Measurements from ENCODE around the gene CDH4.

CDH4 gene

GRCh38 chr20:61807471-61808160 is 555.6 kb downstream of the CDH4 start:
- TF ChIP-seq CTCF (conservative IDR thresholded peaks at IDR 0.05) (no peak), ZFX (IDR thresholded peaks at IDR 0.05) (no peak)
- H3K27ac ChIP-seq = no peak overlapping the region

- TF ChIP-seq ZFX (IDR thresholded peaks at IDR 0.05) (no peak), CTCF (conservative IDR thresholded peaks at IDR 0.05) (no peak)
- no peak overlapping the region for H3K27ac ChIP-seq
Measured at GRCh38 chr20:61808447-61808846, 556.4 kb downstream of the CDH4 start.

GRCh38 chr20:61809006-61809770 is 557.1 kb downstream of the CDH4 start:
- no peak overlapping the region for H3K27ac ChIP-seq
- no peak for TF ChIP-seq CTCF (conservative IDR thresholded peaks at IDR 0.05)
- no peak for TF ChIP-seq ZFX (IDR thresholded peaks at IDR 0.05)

- TF ChIP-seq ZFX (IDR thresholded peaks at IDR 0.05) (no peak), CTCF (conservative IDR thresholded peaks at IDR 0.05) (no peak)
- H3K27ac ChIP-seq = no peak overlapping the region
Measured at GRCh38 chr20:61810066-61810737, 558.1 kb downstream of the CDH4 start.

GRCh38 chr20:61810738-61811135 is 558.7 kb downstream of the CDH4 start:
- no peak for TF ChIP-seq ZFX (IDR thresholded peaks at IDR 0.05)
- H3K27ac ChIP-seq = no peak overlapping the region

GRCh38 chr20:61811166-61811565 is 559.1 kb downstream of the CDH4 start:
- TF ChIP-seq ZFX (IDR thresholded peaks at IDR 0.05) (no peak), CTCF (conservative IDR thresholded peaks at IDR 0.05) (no peak)
- H3K27ac ChIP-seq = no peak overlapping the region

- H3K27ac ChIP-seq = no peak overlapping the region
- TF ChIP-seq ZFX (IDR thresholded peaks at IDR 0.05) (no peak), CTCF (conservative IDR thresholded peaks at IDR 0.05) (no peak)
Measured at GRCh38 chr20:61812121-61812844, 560.2 kb downstream of the CDH4 start.

Measured in C4-2B (cell line).